Uterine smooth muscle cell (primary cell): ENCODE measurements around the gene INTS3. TPM values are rescaled to one million over a fixed set of nuclear protein-coding genes. Genes with fewer than 3 reads are reported as not detected.

Experiments used
- total RNA-seq: library from RNA; depleted of rRNA; stranded (reverse); fragments of >200 nt; gene quantifications from 2 replicates; pipeline ENCODE4 v1.2.3, GENCODE V29; 2014

Gene INTS3
- 35.7 and 43.2 TPM in 2 replicates for total RNA-seq

GRCh38 chr1:153727463-153728304, at the start of gene INTS3:
TSS of gene INTS3 (plus strand) at chr1:153728050. CDS start at chr1:153728635, 585 bp downstream.

GRCh38 chr1:153678519-153679336, 49.1 kb upstream of the INTS3 start, which contains the start of gene NPR1:
TSS of gene NPR1 (plus strand) at chr1:153678688. CDS start at chr1:153679109, 421 bp downstream.

GRCh38 chr1:153774780-153775457, 47.1 kb downstream of the INTS3 start, which contains the start of gene SLC27A3:
TSS of gene SLC27A3 (plus strand) at chr1:153775407. CDS start at chr1:153775498, 91 bp downstream.

Other genes with a start within 250 kb of the INTS3 start
- gene S100A6, start 192.1 kb upstream of the INTS3 start, total RNA-seq = 1,072 and 1,519 TPM in 2 replicates
- 0.66 TPM in 1 of 2 replicates, not detected in the other for gene S100A5, start 187.1 kb upstream of the INTS3 start, total RNA-seq
- gene S100A4, start 182.2 kb upstream of the INTS3 start, total RNA-seq = 31.4 and 82.6 TPM in 2 replicates
- 2.2 and 3.3 TPM in 2 replicates for gene S100A3, start 178.8 kb upstream of the INTS3 start, total RNA-seq
- gene S100A2, start 162.2 kb upstream of the INTS3 start, total RNA-seq = 1.00 and 2.4 TPM in 2 replicates
- gene S100A16, start 114.9 kb upstream of the INTS3 start, total RNA-seq = 242 and 566 TPM in 2 replicates
- 0.22 TPM in 1 of 2 replicates, not detected in the other for gene S100A14, start 111.7 kb upstream of the INTS3 start, total RNA-seq
- gene S100A13, start 100.5 kb upstream of the INTS3 start, total RNA-seq = 152 and 193 TPM in 2 replicates
- gene S100A1, start 99.6 kb upstream of the INTS3 start, total RNA-seq = not detected in 2 replicates
- gene CHTOP, start 94.0 kb upstream of the INTS3 start, total RNA-seq = 33.6 and 34.3 TPM in 2 replicates
- gene SNAPIN, start 69.3 kb upstream of the INTS3 start, total RNA-seq = 58.0 and 58.9 TPM in 2 replicates
- gene ILF2, start 57.1 kb upstream of the INTS3 start, total RNA-seq = 201 and 320 TPM in 2 replicates
- 1.1 and 4.1 TPM in 2 replicates for gene NPR1, start 49.4 kb upstream of the INTS3 start, total RNA-seq
- 6.6 and 13.0 TPM in 2 replicates for gene SLC27A3, start 47.4 kb downstream of the INTS3 start, total RNA-seq
- gene GATAD2B, start 194.9 kb downstream of the INTS3 start, total RNA-seq = 2.9 and 3.6 TPM in 2 replicates
- gene DENND4B, start 218.7 kb downstream of the INTS3 start, total RNA-seq = 20.4 and 24.5 TPM in 2 replicates
- gene CRTC2, start 230.6 kb downstream of the INTS3 start, total RNA-seq = 2.5 and 3.6 TPM in 2 replicates
- gene SLC39A1, start 235.5 kb downstream of the INTS3 start, total RNA-seq = 113 and 119 TPM in 2 replicates
- gene CREB3L4, start 239.9 kb downstream of the INTS3 start, total RNA-seq = 7.7 and 10.4 TPM in 2 replicates
- 88.4 and 123 TPM in 2 replicates for gene JTB, start 249.6 kb downstream of the INTS3 start, total RNA-seq